K562 (cell line): ENCODE data around the gene CIB1. TPM values are rescaled to one million over a fixed set of nuclear protein-coding genes. Genes with fewer than 3 reads are reported as not detected.
A peak's percentile ranks its signal among the peaks of the same experiment; 100 is the strongest.

Experiments used
- CUX1 ChIP-seq: fragments of 200-800 bp; sonication (Bioruptor generic); IDR thresholded peaks from 2 replicates; pipeline ENCODE4 v1.6.1; 2016; ENCODE audit warnings: missing genetic modification characterization, missing compliant biosample characterization
- ID3 ChIP-seq, 2 experiments: fragments of 250-450 bp in 1 of 2; fragments of 450-650 bp in 1 of 2; sonication (Bioruptor Pico) in 1 of 2; IDR thresholded peaks; 2 replicates each; pipeline versions ENCODE4 v1.6.1 to v1.8.0; 2016 to 2021; ENCODE audit warnings: mild to moderate bottlenecking in 2 of 2, moderate library complexity in 2 of 2, missing compliant biosample characterization in 1 of 2, missing genetic modification characterization in 1 of 2
- IRF9 ChIP-seq: fragments of 450-650 bp; IDR thresholded peaks from 2 replicates; pipeline ENCODE4 v1.6.1; 2016; ENCODE audit warnings: missing biosample characterization, missing genetic modification characterization
- JUN ChIP-seq, 2 experiments: sonication (generic) in 1 of 2; formaldehyde crosslinking in 1 of 2; IDR thresholded peaks; 2 replicates each; pipeline versions ENCODE4 v1.6.1 to v1.8.0; 2012 to 2022; ENCODE audit warnings: borderline replicate concordance in 2 of 2, mild to moderate bottlenecking in 2 of 2, improper control_type of control experiment in 1 of 2, low read depth in 1 of 2, low read length in 1 of 2, missing genetic modification reagents in 1 of 2
- MYBL2 ChIP-seq, 2 experiments: fragments of 450-650 bp in 1 of 2; sonication (generic) in 1 of 2; formaldehyde crosslinking in 1 of 2; IDR thresholded peaks; 2 replicates each; pipeline versions ENCODE4 v1.6.1 to v1.8.1; 2017 to 2022; ENCODE audit warnings: borderline replicate concordance in 1 of 2, inconsistent platforms in 1 of 2, low read depth in 1 of 2, mild to moderate bottlenecking in 1 of 2, missing genetic modification reagents in 1 of 2, moderate library complexity in 1 of 2
- NONO ChIP-seq, 2 experiments: fragments of 200-400 bp in 1 of 2; fragments of 450-650 bp in 1 of 2; formaldehyde crosslinking in 1 of 2; IDR thresholded peaks; 2 replicates each; pipeline ENCODE4 v1.6.1; 2017; ENCODE audit warnings: low read depth in 2 of 2, mild to moderate bottlenecking in 2 of 2, moderate library complexity in 2 of 2, low read length in 1 of 2
- POLR2AphosphoS2 ChIP-seq: IDR thresholded peaks from 2 replicates; pipeline ENCODE4 v1.6.1; 2012; ENCODE audit warnings: low read length, improper control_type of control experiment
- RAD51 ChIP-seq: fragments of 450-650 bp; IDR thresholded peaks from 2 replicates; pipeline ENCODE4 v1.7.1; 2016; ENCODE audit warnings: low read depth, mild to moderate bottlenecking, borderline replicate concordance
- SP1 ChIP-seq: sonication (generic); formaldehyde crosslinking; IDR thresholded peaks from 2 replicates; pipeline ENCODE4 v1.8.1; 2022; ENCODE audit warnings: mild to moderate bottlenecking, missing genetic modification reagents
- ZC3H11A ChIP-seq: IDR thresholded peaks from 2 replicates; pipeline ENCODE4 v1.6.1; 2012; ENCODE audit warnings: low read depth, low read length, improper control_type of control experiment
- ZC3H4 ChIP-seq: sonication (generic); formaldehyde crosslinking; IDR thresholded peaks from 2 replicates; pipeline ENCODE4 v1.9.0; 2021; ENCODE audit warnings: missing genetic modification reagents, borderline replicate concordance
- ZNF3 ChIP-seq: fragments of 250-450 bp; sonication (Bioruptor Pico); IDR thresholded peaks from 2 replicates; pipeline ENCODE4 v1.5.0; 2021; ENCODE audit warnings: mild to moderate bottlenecking, moderate library complexity
- ZNF316 ChIP-seq: fragments of 450-650 bp; IDR thresholded peaks from 2 replicates; pipeline ENCODE4 v1.6.1; 2016
- ZNF592 ChIP-seq: fragments of 450-650 bp; IDR thresholded peaks from 2 replicates; pipeline ENCODE4 v1.6.1; 2017; ENCODE audit warnings: antibody characterized with exemption, mild to moderate bottlenecking
- ZNF707 ChIP-seq: fragments of 250-450 bp; sonication (Bioruptor Pico); conservative IDR thresholded peaks from 2 replicates; pipeline ENCODE4 v1.8.0; 2022; ENCODE audit warnings: inconsistent platforms, mild to moderate bottlenecking, moderate library complexity
- polyA plus RNA-seq, 8 experiments: library from polyadenylated mRNA; depleted of rRNA in 4 of 8; stranded (reverse) in 5 of 8; unstranded in 3 of 8; fragments of >200 nt; fragmentation: Nextera tagmentation in 2 of 8; fragmentation: Illumina TruSeq in 1 of 8; extraction: Ambion mirVana in 2 of 8; extraction: Trizol in 1 of 8; gene quantifications; 2 replicates each; pipeline versions ENCODE4 v1.2.1 to v1.2.3, GENCODE V29; 2011 to 2014; ENCODE audit warnings: inconsistent platforms in 1 of 8, missing spikeins in 1 of 8
- total RNA-seq, 7 experiments: library from RNA; depleted of rRNA in 6 of 7; stranded (reverse); fragments of >200 nt in 6 of 7; fragmentation: Illumina TruSeq in 2 of 7; extraction: Trizol in 2 of 7; gene quantifications; 2 replicates each; pipeline versions ENCODE4 v1.2.1 to v1.2.3, GENCODE V29; 2011 to 2021; ENCODE audit warnings: low replicate concordance in 1 of 7

Gene CIB1
- total and polyA plus RNA-seq, 9 of the 15 experiments (the other 6 are each of a cell fraction or from before 2014, with no cell fraction given) = 14.9 to 136 (median 64.5) TPM

GRCh38 chr15:90249203-90249863 is 15.6 kb upstream of the CIB1 start, which contains the start of gene TTLL13 (continued):
- no peak for TF ChIP-seq POLR2AphosphoS2
- no peak for TF ChIP-seq ZC3H4 (CRISPR knock-in tag)
- TF ChIP-seq RAD51 = no peak
- TF ChIP-seq IRF9 (tag) = no peak
- no peak for TF ChIP-seq ZC3H11A
- no peak for TF ChIP-seq NONO (IDR thresholded peaks at IDR 0.05; ENCODE audit: low read depth in 2 of 2, low read length in 1 of 2)
- peak; percentile 82 for TF ChIP-seq SP1
- no peak for TF ChIP-seq CUX1 (CRISPR knock-in tag)
- TF ChIP-seq ZNF3 = no peak
- no peak for TF ChIP-seq ZNF316
- no peak for TF ChIP-seq ID3 (CRISPR knock-in tag; IDR thresholded peaks at IDR 0.05)
- TF ChIP-seq ID3 (tag; IDR thresholded peaks at IDR 0.05) = no peak
- TF ChIP-seq JUN (IDR thresholded peaks at IDR 0.05; ENCODE audit: borderline replicate concordance, low read depth, low read length) = no peak
- TF ChIP-seq JUN (CRISPR knock-in tag; IDR thresholded peaks at IDR 0.05; ENCODE audit: borderline replicate concordance) = 0 out of 2 replicates have a peak, but pooled peaks have one; percentile 50
- no peak for TF ChIP-seq ZNF707
- no peak for TF ChIP-seq ZNF592
- no peak for TF ChIP-seq MYBL2 (IDR thresholded peaks at IDR 0.05; ENCODE audit: low read depth)
- no peak for TF ChIP-seq MYBL2 (CRISPR knock-in tag; IDR thresholded peaks at IDR 0.05; ENCODE audit: borderline replicate concordance)
